ENCODE results near the gene ZNF451.

The ZNF451 gene

DNA sequence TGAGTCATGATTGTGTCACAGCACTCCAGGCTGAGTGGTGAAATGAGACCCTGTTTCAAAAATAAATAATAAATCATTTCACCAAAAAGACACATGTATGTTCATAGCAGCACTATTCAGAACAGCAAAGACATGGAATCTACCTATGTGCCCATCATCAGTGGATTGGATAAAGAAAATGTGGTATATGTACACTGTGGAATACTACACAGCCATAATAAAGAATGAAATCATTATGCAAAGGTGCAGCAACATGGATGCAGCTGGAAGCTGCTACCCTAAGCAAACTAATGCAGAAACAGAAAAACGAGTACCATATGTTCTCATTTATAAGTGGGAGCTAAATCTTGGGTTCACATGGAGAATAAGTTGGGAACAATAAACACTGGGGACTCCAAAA is 33.1 kb downstream of the ZNF451 start:
- no peak for DNase-seq (ENCODE audit: low read depth, low spot score)
- POLR2A ChIA-PET = no interaction called here
- TF ChIP-seq, protein P1, sequence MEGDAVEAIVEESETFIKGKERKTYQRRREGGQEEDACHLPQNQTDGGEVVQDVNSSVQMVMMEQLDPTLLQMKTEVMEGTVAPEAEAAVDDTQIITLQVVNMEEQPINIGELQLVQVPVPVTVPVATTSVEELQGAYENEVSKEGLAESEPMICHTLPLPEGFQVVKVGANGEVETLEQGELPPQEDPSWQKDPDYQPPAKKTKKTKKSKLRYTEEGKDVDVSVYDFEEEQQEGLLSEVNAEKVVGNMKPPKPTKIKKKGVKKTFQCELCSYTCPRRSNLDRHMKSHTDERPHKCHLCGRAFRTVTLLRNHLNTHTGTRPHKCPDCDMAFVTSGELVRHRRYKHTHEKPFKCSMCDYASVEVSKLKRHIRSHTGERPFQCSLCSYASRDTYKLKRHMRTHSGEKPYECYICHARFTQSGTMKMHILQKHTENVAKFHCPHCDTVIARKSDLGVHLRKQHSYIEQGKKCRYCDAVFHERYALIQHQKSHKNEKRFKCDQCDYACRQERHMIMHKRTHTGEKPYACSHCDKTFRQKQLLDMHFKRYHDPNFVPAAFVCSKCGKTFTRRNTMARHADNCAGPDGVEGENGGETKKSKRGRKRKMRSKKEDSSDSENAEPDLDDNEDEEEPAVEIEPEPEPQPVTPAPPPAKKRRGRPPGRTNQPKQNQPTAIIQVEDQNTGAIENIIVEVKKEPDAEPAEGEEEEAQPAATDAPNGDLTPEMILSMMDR (IDR thresholded peaks at IDR 0.05; ENCODE audit: insufficient read depth, low read length, missing control alignments) = no peak

GRCh38 chr6:57127763-57128162 is 37.8 kb downstream of the ZNF451 start:
- H3K4me3 ChIP-seq (ENCODE audit: low read depth, low read length) = no peak overlapping the region
- CTCF ChIA-PET = no interaction called here
- POLR2A ChIA-PET = no interaction called here
- TF ChIP-seq, protein P1 (IDR thresholded peaks at IDR 0.05; ENCODE audit: insufficient read depth, low read length, missing control alignments) = no peak
- DNase-seq (ENCODE audit: low read depth, low spot score) = no peak

More for the DNA sequence above, 33.1 kb downstream of the ZNF451 start:
- H3K4me3 ChIP-seq (ENCODE audit: low read depth, low read length) = no peak overlapping the region
- CTCF ChIA-PET = interaction anchor here (2.3 kb wide), 1 partner anchor 219 kb away, joined by 4 read pairs; no protein-coding TSS in a partner anchor

GRCh38 chr6:57130661-57131177 is 40.7 kb downstream of the ZNF451 start:
- H3K4me3 ChIP-seq (ENCODE audit: low read depth, low read length) = no peak overlapping the region
- POLR2A ChIA-PET = interaction anchor here (0.8 kb wide), 1 partner anchor 16 kb away, joined by 4 read pairs; no protein-coding TSS in a partner anchor
- no peak for DNase-seq (ENCODE audit: low read depth, low spot score)
- CTCF ChIA-PET = interaction anchor here (1.1 to 3.6 kb wide), 6 partner anchors 14 to 228 kb away, joined by 3 to 25 read pairs (median 7); partner anchors contain the start of gene PRIM2
- TF ChIP-seq, protein P1 (IDR thresholded peaks at IDR 0.05; ENCODE audit: insufficient read depth, low read length, missing control alignments) = no peak

- no peak for DNase-seq (ENCODE audit: low read depth, low spot score)
- TF ChIP-seq, protein P1 (IDR thresholded peaks at IDR 0.05; ENCODE audit: insufficient read depth, low read length, missing control alignments) = no peak
- CTCF ChIA-PET = interaction anchor here (0.6 to 1.4 kb wide), 2 partner anchors 10 to 182 kb away, joined by 3 to 4 read pairs; partner anchors contain the start of gene PRIM2
- no peak overlapping the region for H3K4me3 ChIP-seq (ENCODE audit: low read depth, low read length)
- POLR2A ChIA-PET = no interaction called here
Measured at GRCh38 chr6:57134954-57135353, 45.0 kb downstream of the ZNF451 start.

GRCh38 chr6:57135885-57136284 is 45.9 kb downstream of the ZNF451 start:
- H3K4me3 ChIP-seq (ENCODE audit: low read depth, low read length) = no peak overlapping the region
- ChIA-PET POLR2A (no interaction called here), CTCF (interaction anchor here (1.4 kb wide), 1 partner anchor 181 kb away, joined by 4 read pairs; the partner anchor contains the start of gene PRIM2)
- TF ChIP-seq, protein P1 (IDR thresholded peaks at IDR 0.05; ENCODE audit: insufficient read depth, low read length, missing control alignments) = no peak
- DNase-seq (ENCODE audit: low read depth, low spot score) = no peak

DNA sequence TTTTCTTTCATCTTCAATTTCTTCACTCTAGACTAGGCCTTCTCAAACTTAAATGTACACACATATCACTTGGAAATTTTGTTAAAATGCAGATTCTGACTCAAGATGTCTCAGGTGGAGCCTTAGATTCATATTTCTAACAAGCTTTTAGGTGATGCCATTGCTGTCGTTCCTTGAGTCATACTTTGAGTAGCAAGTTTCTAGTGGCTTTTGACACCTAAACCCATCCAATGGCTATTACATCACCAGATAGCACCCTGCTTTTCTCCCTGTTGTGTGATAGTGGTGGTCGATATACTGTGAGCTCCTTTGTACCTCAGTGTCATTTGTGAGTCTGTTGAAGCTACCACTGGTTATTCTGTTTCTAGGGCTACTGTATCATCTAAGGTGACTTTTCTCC is 47.4 kb downstream of the ZNF451 start:
- H3K4me3 ChIP-seq (ENCODE audit: low read depth, low read length) = no peak overlapping the region
- ChIA-PET POLR2A (no interaction called here), CTCF (no interaction called here)
- TF ChIP-seq, protein P1 (IDR thresholded peaks at IDR 0.05; ENCODE audit: insufficient read depth, low read length, missing control alignments) = no peak
- DNase-seq (ENCODE audit: low read depth, low spot score) = no peak
